ENCODE results near the gene SURF4.

GRCh38 chr9:133386338-133386737 lies 10.5 kb upstream of the SURF4 start:
- no peak for TF ChIP-seq CTCF (IDR thresholded peaks at IDR 0.05; ENCODE audit: borderline replicate concordance, extremely low read depth, low read length, poor library complexity, severe bottlenecking)
- no peak for TF ChIP-seq EZH2 (IDR thresholded peaks at IDR 0.05; ENCODE audit: borderline replicate concordance, low read depth, low read length, severe bottlenecking)
